Esophagus muscularis mucosa (tissue), 4 donors: Measurements from ENCODE around the gene ASIP. TPM values are rescaled to one million over a fixed set of nuclear protein-coding genes. Genes with fewer than 3 reads are reported as not detected.

Experiments used
- DNase-seq: peaks from one replicate; pipeline ENCODE4 v3.0.0-alpha.2; 2017; ENCODE audit errors: extremely low spot score
- H3K27ac ChIP-seq, 4 donors: fragments of 200-600 bp; sonication (generic); replicated peaks in 1 of 4; 1 replicate in 3 of 4; 2 replicates in 1 of 4; pipeline ENCODE4 v1.5.1; 2016 to 2019; ENCODE audit warnings: mild to moderate bottlenecking in 1 of 4
- H3K27me3 ChIP-seq, 4 donors: fragments of 200-600 bp; sonication (generic); one replicate each; pipeline versions ENCODE4 v1.5.1 to v1.6.0; 2016 to 2019
- H3K36me3 ChIP-seq, 4 donors: fragments of 200-600 bp; sonication (generic); one replicate each; pipeline ENCODE4 v1.5.1; 2016 to 2019
- H3K4me1 ChIP-seq, 4 donors: fragments of 200-600 bp; sonication (generic); one replicate each; pipeline ENCODE4 v1.5.1; 2016 to 2019
- H3K4me3 ChIP-seq, 4 donors: fragments of 200-600 bp; sonication (generic); 1 replicate in 2 of 4; 2 replicates in 2 of 4; pipeline ENCODE4 v1.5.1; 2016 to 2019; ENCODE audit warnings: mild to moderate bottlenecking in 4 of 4, moderate library complexity in 1 of 4
- H3K9me3 ChIP-seq, 4 donors: fragments of 200-600 bp; sonication (generic); 1 replicate in 3 of 4; 2 replicates in 1 of 4; pipeline ENCODE4 v1.5.1; 2016 to 2019
- EP300 ChIP-seq: sonication (generic); formaldehyde crosslinking; IDR thresholded peaks from one replicate; pipeline ENCODE4 v1.6.1; 2017; ENCODE audit warnings: antibody characterized with exemption
- POLR2A ChIP-seq: fragments of 450-650 bp; IDR thresholded peaks from one replicate; pipeline ENCODE4 v1.6.1; 2017; ENCODE audit warnings: antibody characterized with exemption, moderate library complexity, mild to moderate bottlenecking, low read depth
- POLR2AphosphoS5 ChIP-seq, 2 donors: sonication (generic); formaldehyde crosslinking; IDR thresholded peaks; one replicate each; pipeline ENCODE4 v1.6.1; 2017; ENCODE audit warnings: antibody characterized with exemption in 2 of 2
- WGBS: methylation state at CpG from one replicate; pipeline ENCODE4 v1.1.5; 2018; 5-methylcytosine and 5-hydroxymethylcytosine counted together
- intact Hi-C: fragments of 100-400 bp; cut with DNase I; formaldehyde crosslinking; loops from one replicate; pipeline ENCODE4 v1.15.1; 2023
- total RNA-seq, 4 donors: library from RNA; depleted of rRNA; stranded (reverse); fragments of >200 nt; gene quantifications; one replicate each; pipeline versions ENCODE4 v1.1.0 to v1.2.1, GENCODE V29; 2016
- TF ChIP-seq, protein P1 (sequence below), 3 experiments: fragments of 200-600 bp in 2 of 3; fragments of 450-650 bp in 1 of 3; sonication (generic) in 2 of 3; IDR thresholded peaks; one replicate each; pipeline ENCODE4 v1.5.1; 2017 to 2019; ENCODE audit warnings: antibody characterized with exemption in 3 of 3, mild to moderate bottlenecking in 2 of 3, moderate library complexity in 1 of 3

The ASIP gene
- total RNA-seq, 4 donors from 2014 or later = not detected

DNA sequence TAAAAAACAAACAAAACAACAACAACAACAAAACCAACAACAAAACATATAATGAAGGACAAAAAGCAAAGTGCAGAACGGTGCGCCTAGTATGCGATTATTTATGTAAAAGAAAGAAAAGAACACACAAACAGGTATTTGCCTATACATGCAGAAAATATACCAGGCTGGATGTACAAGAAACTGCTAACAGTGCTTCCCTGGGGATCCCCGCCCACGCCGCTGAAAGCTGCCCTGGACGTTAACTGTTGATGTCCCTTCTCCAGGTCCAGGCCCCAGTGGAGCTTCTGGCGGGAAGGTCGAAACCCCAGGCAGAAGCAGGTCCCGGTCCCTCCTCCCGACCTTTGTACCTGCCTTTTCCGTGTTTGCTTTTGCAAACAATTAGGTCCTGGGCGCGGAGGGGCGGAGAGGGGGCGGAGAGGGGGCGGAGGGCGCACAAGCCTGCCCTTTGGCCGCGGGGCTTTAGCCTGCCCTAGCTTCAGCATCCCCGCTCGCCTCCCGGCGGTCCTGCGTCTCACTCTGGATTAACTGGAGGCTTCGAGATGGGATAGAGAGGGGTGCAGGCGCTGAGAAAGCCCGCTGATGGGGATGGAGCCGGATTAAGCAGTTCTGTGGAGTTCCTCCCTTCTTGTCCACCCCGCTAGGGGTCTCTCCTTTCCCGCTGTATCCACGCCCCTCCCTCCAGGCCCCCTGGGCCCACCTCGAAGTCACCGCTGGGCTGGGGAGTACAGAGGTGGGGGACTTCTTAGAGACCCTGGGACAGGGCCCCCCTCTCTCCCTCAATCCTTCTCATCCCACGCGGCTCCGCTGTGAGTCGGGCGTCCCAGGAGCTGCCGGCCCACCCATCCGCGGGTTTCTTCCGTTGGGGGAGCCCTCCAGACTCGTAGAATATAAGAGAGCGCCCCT is 70.1 kb downstream of the ASIP start:
- WGBS = 16% methylated on average over 29 of the region's 45 CpGs
- Histone ChIP-seq H3K27me3 (peaks cover 0 to 15% (median 7%) of the 10 kb centered on the region in 4 donors), H3K4me1 (peaks cover 7 to 20% (median 19%) of the 10 kb centered on the region in 4 donors), H3K36me3 (no peaks in the 10 kb centered on the region), H3K27ac (no peak overlapping the region), H3K9me3 (no peaks in the 10 kb centered on the region), H3K4me3 (peak overlapping the region; percentile 20 to 36 (median 27))
- TF ChIP-seq EP300 = no peak
- TF ChIP-seq POLR2A = no peak
- TF ChIP-seq, protein P1, sequence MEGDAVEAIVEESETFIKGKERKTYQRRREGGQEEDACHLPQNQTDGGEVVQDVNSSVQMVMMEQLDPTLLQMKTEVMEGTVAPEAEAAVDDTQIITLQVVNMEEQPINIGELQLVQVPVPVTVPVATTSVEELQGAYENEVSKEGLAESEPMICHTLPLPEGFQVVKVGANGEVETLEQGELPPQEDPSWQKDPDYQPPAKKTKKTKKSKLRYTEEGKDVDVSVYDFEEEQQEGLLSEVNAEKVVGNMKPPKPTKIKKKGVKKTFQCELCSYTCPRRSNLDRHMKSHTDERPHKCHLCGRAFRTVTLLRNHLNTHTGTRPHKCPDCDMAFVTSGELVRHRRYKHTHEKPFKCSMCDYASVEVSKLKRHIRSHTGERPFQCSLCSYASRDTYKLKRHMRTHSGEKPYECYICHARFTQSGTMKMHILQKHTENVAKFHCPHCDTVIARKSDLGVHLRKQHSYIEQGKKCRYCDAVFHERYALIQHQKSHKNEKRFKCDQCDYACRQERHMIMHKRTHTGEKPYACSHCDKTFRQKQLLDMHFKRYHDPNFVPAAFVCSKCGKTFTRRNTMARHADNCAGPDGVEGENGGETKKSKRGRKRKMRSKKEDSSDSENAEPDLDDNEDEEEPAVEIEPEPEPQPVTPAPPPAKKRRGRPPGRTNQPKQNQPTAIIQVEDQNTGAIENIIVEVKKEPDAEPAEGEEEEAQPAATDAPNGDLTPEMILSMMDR (IDR thresholded peaks at IDR 0.05) = no peak
- no peak for TF ChIP-seq POLR2AphosphoS5 (IDR thresholded peaks at IDR 0.05)
- no peak for DNase-seq
- intact Hi-C loops = loop anchor here (2.0 to 10.0 kb wide), 3 partner anchors 165 to 463 kb away; no protein-coding TSS in a partner anchor

DNA sequence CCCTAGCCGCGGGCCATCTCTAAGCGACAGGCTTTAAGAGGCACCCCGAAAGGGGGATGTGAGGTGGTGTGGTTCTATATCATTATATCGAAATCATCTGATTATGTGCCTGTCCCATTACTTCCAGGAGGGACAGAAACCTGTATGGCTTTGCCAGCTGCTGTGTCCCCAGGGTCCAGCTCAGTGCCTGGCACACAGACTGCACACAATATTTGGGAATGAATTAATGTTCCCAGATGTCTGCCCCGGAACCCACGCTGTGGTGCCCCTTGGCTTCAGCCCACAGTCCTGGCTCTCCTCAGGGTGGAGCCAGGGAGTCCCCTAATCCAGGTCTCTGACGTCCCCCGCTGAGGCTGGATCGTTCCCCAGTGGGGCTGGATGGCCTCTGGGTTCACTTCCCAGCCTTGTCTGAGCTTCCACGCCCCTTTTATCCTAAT is 70.8 kb downstream of the ASIP start:
- TF ChIP-seq EP300 = no peak
- no peak for TF ChIP-seq POLR2A
- TF ChIP-seq, protein P1 (IDR thresholded peaks at IDR 0.05) = no peak
- no peak for TF ChIP-seq POLR2AphosphoS5 (IDR thresholded peaks at IDR 0.05)
- no peak for DNase-seq
- WGBS = 31% methylated on average over 11 of the region's 11 CpGs
- Histone ChIP-seq H3K4me1 (peaks cover 7 to 20% (median 19%) of the 10 kb centered on the region in 4 donors), H3K4me3 (peak overlapping the region; percentile 20 to 36 (median 27)), H3K27me3 (peaks cover 0 to 15% (median 7%) of the 10 kb centered on the region in 4 donors), H3K9me3 (no peaks in the 10 kb centered on the region), H3K36me3 (no peaks in the 10 kb centered on the region), H3K27ac (no peak overlapping the region)
- intact Hi-C loops = loop anchor here (2.0 to 10.0 kb wide), 3 partner anchors 165 to 463 kb away; no protein-coding TSS in a partner anchor

DNA sequence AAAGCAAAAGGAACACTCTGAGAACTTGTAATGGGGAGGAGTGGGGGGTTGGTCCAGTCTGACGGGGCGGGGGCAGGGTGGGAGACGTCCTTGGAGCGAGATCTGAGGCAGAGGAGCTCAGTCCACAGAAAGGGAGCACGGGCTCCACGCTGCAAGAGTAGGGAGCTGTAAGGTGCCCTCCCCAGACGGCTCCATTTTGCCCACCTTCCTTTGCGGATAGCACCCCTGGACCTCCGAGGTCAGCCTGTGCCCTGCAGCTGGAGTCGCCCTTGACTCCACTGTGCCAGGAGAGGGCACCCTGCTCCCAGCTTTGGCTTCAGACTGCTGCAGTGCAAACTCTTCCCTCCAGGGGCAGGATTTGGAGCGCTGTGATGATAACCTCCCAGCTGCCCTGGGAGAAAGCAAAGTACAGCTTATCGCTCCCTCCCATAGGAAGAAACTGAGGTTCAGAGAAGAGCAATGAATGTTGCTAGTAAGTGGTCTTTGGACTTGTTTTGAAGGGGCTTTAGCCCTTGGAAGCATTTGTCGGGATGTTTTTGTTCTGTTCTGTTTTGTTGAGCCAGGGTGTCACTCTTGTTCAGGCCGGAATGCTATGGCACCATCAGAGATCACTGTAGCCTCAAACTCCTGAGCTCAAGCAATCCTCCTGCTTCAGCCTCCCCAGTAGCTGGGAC is 71.5 kb downstream of the ASIP start:
- peak overlapping the region in 3 of 4 donors; percentile 10 to 36 (median 26) for H3K4me3 ChIP-seq
- WGBS = 13% methylated on average over 9 of the region's 14 CpGs

DNA sequence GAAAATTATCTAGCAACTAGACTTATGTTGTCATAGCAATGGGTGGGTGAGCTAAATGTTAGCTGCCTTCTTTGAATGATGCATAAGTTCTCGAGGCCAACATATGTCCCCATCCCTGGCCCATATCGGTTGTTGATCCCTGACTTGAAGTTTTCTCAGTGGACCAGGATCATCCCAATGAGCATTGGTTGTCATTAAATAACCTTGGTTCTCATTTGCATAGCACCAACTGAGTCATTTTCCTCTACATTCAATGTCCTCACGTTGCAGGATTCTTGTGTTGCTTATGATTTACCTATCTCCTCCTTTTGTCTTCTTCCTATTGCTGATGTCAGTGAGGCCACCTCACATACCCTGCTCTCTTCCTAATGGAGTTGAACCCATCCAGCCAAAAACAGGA is 74.0 kb downstream of the ASIP start:
- H3K27ac ChIP-seq = no peak overlapping the region
- WGBS = 91% methylated on average over 3 of the region's 3 CpGs
- H3K9me3 ChIP-seq = no peaks in the 10 kb centered on the region
- H3K36me3 ChIP-seq = no peaks in the 10 kb centered on the region
- peaks cover 0 to 15% (median 7%) of the 10 kb centered on the region in 4 donors for H3K27me3 ChIP-seq
- intact Hi-C loops = loop anchor here (10.0 kb wide), 2 partner anchors 210 to 460 kb away; no protein-coding TSS in a partner anchor
- peaks cover 7 to 20% (median 19%) of the 10 kb centered on the region in 4 donors for H3K4me1 ChIP-seq
- no peak for TF ChIP-seq EP300
- no peak for DNase-seq
- no peak overlapping the region for H3K4me3 ChIP-seq

More for the DNA sequence above, 71.5 kb downstream of the ASIP start:
- H3K27ac ChIP-seq = no peak overlapping the region
- no peaks in the 10 kb centered on the region for H3K9me3 ChIP-seq
- intact Hi-C loops = loop anchor here (2.0 to 10.0 kb wide), 3 partner anchors 164 to 462 kb away; no protein-coding TSS in a partner anchor
- peaks cover 0 to 15% (median 7%) of the 10 kb centered on the region in 4 donors for H3K27me3 ChIP-seq
- TF ChIP-seq, protein P1 (IDR thresholded peaks at IDR 0.05) = peak in 2 of 3 experiments; percentile 97 to 99
- TF ChIP-seq EP300 (no peak), POLR2AphosphoS5 (IDR thresholded peaks at IDR 0.05) (peak; percentile 30 to 71)
- H3K4me1 ChIP-seq = peaks cover 7 to 20% (median 19%) of the 10 kb centered on the region in 4 donors
- no peaks in the 10 kb centered on the region for H3K36me3 ChIP-seq
- DNase-seq = peak; percentile 96
